Measurements from ENCODE around the gene UNC13B. TPM values are rescaled to one million over a fixed set of nuclear protein-coding genes. Genes with fewer than 3 reads are reported as not detected.

The UNC13B gene
- polyA plus RNA-seq, 1 experiment, result 12.5 TPM

GRCh38 chr9:35436933-35437332 lies 275.1 kb downstream of the UNC13B start:
- Histone ChIP-seq H3K27ac (ENCODE audit: low read depth, low read length) (no peak overlapping the region), H3K4me3 (ENCODE audit: low read depth, low read length) (no peak overlapping the region), H3K9me3 (ENCODE audit: control insufficient read depth, insufficient read depth, low read length) (no peaks in the 10 kb centered on the region), H3K27me3 (ENCODE audit: control insufficient read depth, insufficient read depth, low read length) (peaks cover under 1% of the 10 kb centered on the region)
- DNase-seq (ENCODE audit: low read depth, low spot score), result no peak
- TF ChIP-seq CTCF (IDR thresholded peaks at IDR 0.05; ENCODE audit: low read depth, low read length), result no peak
- CTCF ChIA-PET, result interaction anchor here (0.6 kb wide), 1 partner anchor 1440 kb away, joined by 3 read pairs; no protein-coding TSS in a partner anchor
- POLR2A ChIA-PET, result no interaction called here

GRCh38 chr9:35446012-35446411 lies 284.2 kb downstream of the UNC13B start:
- CTCF ChIA-PET, result no interaction called here
- no peak for TF ChIP-seq CTCF (IDR thresholded peaks at IDR 0.05; ENCODE audit: low read depth, low read length)
- POLR2A ChIA-PET, result no interaction called here
- DNase-seq (ENCODE audit: low read depth, low spot score), result no peak
- H3K4me3 ChIP-seq (ENCODE audit: low read depth, low read length), result no peak overlapping the region
- H3K27me3 ChIP-seq (ENCODE audit: control insufficient read depth, insufficient read depth, low read length), result peaks cover 30% of the 10 kb centered on the region
- H3K27ac ChIP-seq (ENCODE audit: low read depth, low read length), result no peak overlapping the region
- H3K9me3 ChIP-seq (ENCODE audit: control insufficient read depth, insufficient read depth, low read length), result no peaks in the 10 kb centered on the region

DNA sequence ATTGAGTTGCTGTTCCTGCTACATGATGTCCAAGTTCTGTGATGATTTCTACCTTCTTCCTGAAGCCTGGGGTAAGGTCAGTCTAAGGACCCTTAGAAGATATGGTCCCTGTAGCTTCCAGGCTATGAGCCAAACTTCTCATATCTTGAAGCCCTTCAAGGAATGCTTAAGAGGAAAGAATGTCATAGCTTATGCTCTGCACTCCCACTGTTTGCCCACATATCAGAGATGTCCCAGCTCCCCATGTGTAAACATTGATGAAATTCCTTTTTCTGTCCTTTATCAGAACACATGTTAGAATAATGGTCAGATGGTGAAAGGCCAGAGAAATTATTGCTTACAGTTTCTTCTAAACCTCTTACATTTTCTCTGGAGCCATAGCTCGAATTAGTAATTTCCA lies 286.7 kb downstream of the UNC13B start:
- no peaks in the 10 kb centered on the region for H3K9me3 ChIP-seq (ENCODE audit: control insufficient read depth, insufficient read depth, low read length)
- no peak overlapping the region for H3K27ac ChIP-seq (ENCODE audit: low read depth, low read length)
- no peak overlapping the region for H3K4me3 ChIP-seq (ENCODE audit: low read depth, low read length)
- ChIA-PET POLR2A (no interaction called here), CTCF (no interaction called here)
- DNase-seq (ENCODE audit: low read depth, low spot score), result no peak
- H3K27me3 ChIP-seq (ENCODE audit: control insufficient read depth, insufficient read depth, low read length), result peaks cover 30% of the 10 kb centered on the region
- no peak for TF ChIP-seq CTCF (IDR thresholded peaks at IDR 0.05; ENCODE audit: low read depth, low read length)

DNA sequence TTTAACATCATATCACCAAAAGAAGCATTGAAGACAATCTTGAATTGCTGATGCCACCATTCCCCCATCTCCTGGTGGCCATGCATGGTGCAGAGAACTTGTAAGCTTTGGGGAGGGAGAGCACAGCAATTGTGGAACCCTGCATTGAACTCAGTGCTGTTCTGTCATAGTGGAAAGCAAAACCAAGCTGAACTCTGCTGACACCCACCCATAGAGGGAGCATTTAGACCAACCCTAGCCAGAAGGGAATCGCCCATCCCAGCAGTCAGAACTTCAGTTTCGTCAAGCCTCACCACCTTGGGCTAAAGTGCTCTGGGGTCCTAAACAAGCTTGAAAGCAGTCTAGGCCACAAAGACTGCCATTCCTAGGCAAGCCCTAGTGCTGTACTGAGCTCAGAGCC lies 290.7 kb downstream of the UNC13B start:
- CTCF ChIA-PET, result no interaction called here
- peak; percentile 34 for TF ChIP-seq CTCF (IDR thresholded peaks at IDR 0.05; ENCODE audit: low read depth, low read length)
- Histone ChIP-seq H3K27ac (ENCODE audit: low read depth, low read length) (no peak overlapping the region), H3K27me3 (ENCODE audit: control insufficient read depth, insufficient read depth, low read length) (peaks cover 23% of the 10 kb centered on the region), H3K9me3 (ENCODE audit: control insufficient read depth, insufficient read depth, low read length) (no peaks in the 10 kb centered on the region), H3K4me3 (ENCODE audit: low read depth, low read length) (no peak overlapping the region)
- no peak for DNase-seq (ENCODE audit: low read depth, low spot score)
- POLR2A ChIA-PET, result no interaction called here

GRCh38 chr9:35453786-35454185 lies 292.0 kb downstream of the UNC13B start:
- CTCF ChIA-PET, result no interaction called here

More at GRCh38 chr9:35453786-35454185, 292.0 kb downstream of the UNC13B start:
- H3K27ac ChIP-seq (ENCODE audit: low read depth, low read length), result no peak overlapping the region
- POLR2A ChIA-PET, result no interaction called here
- no peak overlapping the region for H3K4me3 ChIP-seq (ENCODE audit: low read depth, low read length)
- peaks cover 23% of the 10 kb centered on the region for H3K27me3 ChIP-seq (ENCODE audit: control insufficient read depth, insufficient read depth, low read length)
- no peak for TF ChIP-seq CTCF (IDR thresholded peaks at IDR 0.05; ENCODE audit: low read depth, low read length)
- no peak for DNase-seq (ENCODE audit: low read depth, low spot score)
- H3K9me3 ChIP-seq (ENCODE audit: control insufficient read depth, insufficient read depth, low read length), result no peaks in the 10 kb centered on the region

Other genes with a start within 250 kb of the UNC13B start
- not detected in 2 replicates for gene PHF24, start 203.7 kb upstream of the UNC13B start, polyA plus RNA-seq (2011; rRNA removed)
- 5.1 and 9.5 TPM in 2 replicates for gene DNAJB5, start 172.3 kb upstream of the UNC13B start, polyA plus RNA-seq (2011; rRNA removed)
- gene VCP, start 89.4 kb upstream of the UNC13B start, polyA plus RNA-seq (2011; rRNA removed), result 386 and 411 TPM in 2 replicates
- 8.5 and 9.1 TPM in 2 replicates for gene FANCG, start 82.1 kb upstream of the UNC13B start, polyA plus RNA-seq (2011; rRNA removed)
- gene PIGO, start 65.4 kb upstream of the UNC13B start, polyA plus RNA-seq (2011; rRNA removed), result 14.1 and 14.3 TPM in 2 replicates
- gene STOML2, start 58.9 kb upstream of the UNC13B start, polyA plus RNA-seq (2011; rRNA removed), result 125 and 151 TPM in 2 replicates
- gene ATOSB, start 46.1 kb upstream of the UNC13B start, polyA plus RNA-seq (2011; rRNA removed), result 20.4 and 24.6 TPM in 2 replicates

Data from AG04450 (cell line).